PFSK-1 (cell line): ENCODE results near the gene MBNL2.

Experiments
- FOXP2 ChIP-seq: optimal IDR thresholded peaks from 2 replicates; pipeline ENCODE3; 2011; ENCODE audit warnings: borderline replicate concordance, control low read depth, inconsistent platforms; ENCODE audit not compliant: insufficient read depth; ENCODE audit errors: extremely low read length, extremely low read depth
- POLR2AphosphoS5 ChIP-seq: IDR thresholded peaks from 2 replicates; pipeline ENCODE4 v1.6.1; 2012; ENCODE audit warnings: low read depth, mild to moderate bottlenecking, control low read depth, low read length, moderate library complexity
- REST ChIP-seq, 2 experiments: IDR thresholded peaks; 2 replicates each; pipeline versions ENCODE4 v1.6.1 to v1.8.0; 2011 to 2012; ENCODE audit warnings: low read depth in 2 of 2, low read length in 2 of 2, control low read depth in 1 of 2, inconsistent platforms in 1 of 2, mild to moderate bottlenecking in 1 of 2, moderate library complexity in 1 of 2; ENCODE audit not compliant: insufficient read depth in 1 of 2
- SIN3A ChIP-seq: IDR thresholded peaks from 2 replicates; pipeline ENCODE4 v1.6.1; 2012; ENCODE audit warnings: mild to moderate bottlenecking, low read length, moderate library complexity, borderline replicate concordance; ENCODE audit not compliant: insufficient read depth
- TAF1 ChIP-seq: IDR thresholded peaks from 2 replicates; pipeline ENCODE4 v1.6.1; 2012; ENCODE audit warnings: low read length, control low read depth, borderline replicate concordance; ENCODE audit not compliant: insufficient read depth

- TF ChIP-seq POLR2AphosphoS5 (no peak), TAF1 (no peak), REST (IDR thresholded peaks at IDR 0.05; ENCODE audit: insufficient read depth in 1 of 2, low read depth in 2 of 2, low read length in 2 of 2) (no peak), SIN3A (no peak), FOXP2 (no peak)
These were observed 185.4 kb downstream of the MBNL2 start for GRCh38 chr13:97407540-97407939.
